Esophagus muscularis mucosa (tissue), 4 donors: ENCODE data around the gene EXOSC5. TPM values are rescaled to one million over a fixed set of nuclear protein-coding genes. Genes with fewer than 3 reads are reported as not detected.

Experiments
- DNase-seq: peaks from one replicate; pipeline ENCODE4 v3.0.0-alpha.2; 2017; ENCODE audit errors: extremely low spot score
- H3K27ac ChIP-seq, 4 donors: fragments of 200-600 bp; sonication (generic); replicated peaks in 1 of 4; 1 replicate in 3 of 4; 2 replicates in 1 of 4; pipeline ENCODE4 v1.5.1; 2016 to 2019; ENCODE audit warnings: mild to moderate bottlenecking in 1 of 4
- H3K27me3 ChIP-seq, 4 donors: fragments of 200-600 bp; sonication (generic); one replicate each; pipeline versions ENCODE4 v1.5.1 to v1.6.0; 2016 to 2019
- H3K36me3 ChIP-seq, 4 donors: fragments of 200-600 bp; sonication (generic); one replicate each; pipeline ENCODE4 v1.5.1; 2016 to 2019
- H3K4me1 ChIP-seq, 4 donors: fragments of 200-600 bp; sonication (generic); one replicate each; pipeline ENCODE4 v1.5.1; 2016 to 2019
- H3K4me3 ChIP-seq, 4 donors: fragments of 200-600 bp; sonication (generic); 1 replicate in 2 of 4; 2 replicates in 2 of 4; pipeline ENCODE4 v1.5.1; 2016 to 2019; ENCODE audit warnings: mild to moderate bottlenecking in 4 of 4, moderate library complexity in 1 of 4
- H3K9me3 ChIP-seq, 4 donors: fragments of 200-600 bp; sonication (generic); 1 replicate in 3 of 4; 2 replicates in 1 of 4; pipeline ENCODE4 v1.5.1; 2016 to 2019
- EP300 ChIP-seq: sonication (generic); formaldehyde crosslinking; IDR thresholded peaks from one replicate; pipeline ENCODE4 v1.6.1; 2017; ENCODE audit warnings: antibody characterized with exemption
- POLR2A ChIP-seq: fragments of 450-650 bp; IDR thresholded peaks from one replicate; pipeline ENCODE4 v1.6.1; 2017; ENCODE audit warnings: antibody characterized with exemption, moderate library complexity, mild to moderate bottlenecking, low read depth
- POLR2AphosphoS5 ChIP-seq, 2 donors: sonication (generic); formaldehyde crosslinking; IDR thresholded peaks; one replicate each; pipeline ENCODE4 v1.6.1; 2017; ENCODE audit warnings: antibody characterized with exemption in 2 of 2
- WGBS: methylation state at CpG from one replicate; pipeline ENCODE4 v1.1.5; 2018; 5-methylcytosine and 5-hydroxymethylcytosine counted together
- intact Hi-C: fragments of 100-400 bp; cut with DNase I; formaldehyde crosslinking; loops from one replicate; pipeline ENCODE4 v1.15.1; 2023
- total RNA-seq, 4 donors: library from RNA; depleted of rRNA; stranded (reverse); fragments of >200 nt; gene quantifications; one replicate each; pipeline versions ENCODE4 v1.1.0 to v1.2.1, GENCODE V29; 2016
- TF ChIP-seq, protein P1 (sequence below), 3 experiments: fragments of 200-600 bp in 2 of 3; fragments of 450-650 bp in 1 of 3; sonication (generic) in 2 of 3; IDR thresholded peaks; one replicate each; pipeline ENCODE4 v1.5.1; 2017 to 2019; ENCODE audit warnings: antibody characterized with exemption in 3 of 3, mild to moderate bottlenecking in 2 of 3, moderate library complexity in 1 of 3

EXOSC5 gene
- total RNA-seq, 4 donors from 2014 or later, result 11.2 to 15.2 (median 13.2) TPM

- no peak overlapping the region for H3K27ac ChIP-seq
- H3K4me3 ChIP-seq, result no peak overlapping the region
- TF ChIP-seq, protein P1, sequence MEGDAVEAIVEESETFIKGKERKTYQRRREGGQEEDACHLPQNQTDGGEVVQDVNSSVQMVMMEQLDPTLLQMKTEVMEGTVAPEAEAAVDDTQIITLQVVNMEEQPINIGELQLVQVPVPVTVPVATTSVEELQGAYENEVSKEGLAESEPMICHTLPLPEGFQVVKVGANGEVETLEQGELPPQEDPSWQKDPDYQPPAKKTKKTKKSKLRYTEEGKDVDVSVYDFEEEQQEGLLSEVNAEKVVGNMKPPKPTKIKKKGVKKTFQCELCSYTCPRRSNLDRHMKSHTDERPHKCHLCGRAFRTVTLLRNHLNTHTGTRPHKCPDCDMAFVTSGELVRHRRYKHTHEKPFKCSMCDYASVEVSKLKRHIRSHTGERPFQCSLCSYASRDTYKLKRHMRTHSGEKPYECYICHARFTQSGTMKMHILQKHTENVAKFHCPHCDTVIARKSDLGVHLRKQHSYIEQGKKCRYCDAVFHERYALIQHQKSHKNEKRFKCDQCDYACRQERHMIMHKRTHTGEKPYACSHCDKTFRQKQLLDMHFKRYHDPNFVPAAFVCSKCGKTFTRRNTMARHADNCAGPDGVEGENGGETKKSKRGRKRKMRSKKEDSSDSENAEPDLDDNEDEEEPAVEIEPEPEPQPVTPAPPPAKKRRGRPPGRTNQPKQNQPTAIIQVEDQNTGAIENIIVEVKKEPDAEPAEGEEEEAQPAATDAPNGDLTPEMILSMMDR (IDR thresholded peaks at IDR 0.05), result no peak
- no peak for TF ChIP-seq EP300
- TF ChIP-seq POLR2A, result no peak
- peaks cover 0 to 30% (median 5%) of the 10 kb centered on the region in 4 donors for H3K36me3 ChIP-seq
- H3K4me1 ChIP-seq, result peaks cover 46 to 63% (median 60%) of the 10 kb centered on the region in 4 donors
- DNase-seq, result no peak
- intact Hi-C loops, result no loop called here
- H3K27me3 ChIP-seq, result no peaks in the 10 kb centered on the region
- no peaks in the 10 kb centered on the region for H3K9me3 ChIP-seq
- 68% methylated on average over 12 of the region's 12 CpGs for WGBS
These were observed 6.2 kb upstream of the EXOSC5 start for GRCh38 chr19:41403181-41403970.

GRCh38 chr19:41402010-41402409 is 4.9 kb upstream of the EXOSC5 start:
- Histone ChIP-seq H3K27ac (no peak overlapping the region), H3K4me1 (peaks cover 51 to 60% (median 53%) of the 10 kb centered on the region in 4 donors), H3K9me3 (no peaks in the 10 kb centered on the region), H3K36me3 (peaks cover 0 to 30% (median 5%) of the 10 kb centered on the region in 4 donors), H3K4me3 (no peak overlapping the region), H3K27me3 (no peaks in the 10 kb centered on the region)
- intact Hi-C loops, result no loop called here
- TF ChIP-seq, protein P1 (IDR thresholded peaks at IDR 0.05), result no peak
- TF ChIP-seq POLR2A (no peak), POLR2AphosphoS5 (IDR thresholded peaks at IDR 0.05) (no peak), EP300 (no peak)
- no peak for DNase-seq
- 79% methylated on average over 3 of the region's 3 CpGs for WGBS

GRCh38 chr19:41401483-41401882 is 4.3 kb upstream of the EXOSC5 start:
- Histone ChIP-seq H3K36me3 (peaks cover 0 to 30% (median 5%) of the 10 kb centered on the region in 4 donors), H3K27ac (no peak overlapping the region), H3K4me1 (peaks cover 52 to 62% (median 55%) of the 10 kb centered on the region in 4 donors), H3K4me3 (no peak overlapping the region), H3K9me3 (no peaks in the 10 kb centered on the region), H3K27me3 (no peaks in the 10 kb centered on the region)
- no peak for DNase-seq
- 70% methylated on average over 4 of the region's 4 CpGs for WGBS
- TF ChIP-seq POLR2A (no peak), EP300 (no peak), POLR2AphosphoS5 (IDR thresholded peaks at IDR 0.05) (no peak)
- TF ChIP-seq, protein P1 (IDR thresholded peaks at IDR 0.05), result no peak
- intact Hi-C loops, result no loop called here

GRCh38 chr19:41399525-41399924 is 2.4 kb upstream of the EXOSC5 start:
- H3K36me3 ChIP-seq, result peaks cover 0 to 21% (median 2%) of the 10 kb centered on the region in 4 donors
- 80% methylated on average over 2 of the region's 2 CpGs for WGBS
- no peaks in the 10 kb centered on the region for H3K9me3 ChIP-seq
- TF ChIP-seq, protein P1 (IDR thresholded peaks at IDR 0.05), result no peak
- TF ChIP-seq POLR2AphosphoS5 (IDR thresholded peaks at IDR 0.05), result no peak
- no peak for TF ChIP-seq EP300
- no peak for TF ChIP-seq POLR2A
- intact Hi-C loops, result loop anchor here (5.0 kb wide), 1 partner anchor 38 kb away; the partner anchor contains the start of gene DMAC2
- H3K4me3 ChIP-seq, result no peak overlapping the region
- no peak overlapping the region for H3K27ac ChIP-seq
- H3K27me3 ChIP-seq, result no peaks in the 10 kb centered on the region
- H3K4me1 ChIP-seq, result peaks cover 41 to 59% (median 52%) of the 10 kb centered on the region in 4 donors
- DNase-seq, result no peak
